GM21367 (cell line): ENCODE results near the gene TIGAR.

ENCODE experiments used
- ATAC-seq: cut with Tn5 transposase; IDR thresholded peaks from one replicate; pipeline ENCODE4 v1.9.1; 2021; ENCODE audit not compliant: unreplicated experiment

TIGAR gene

GRCh38 chr12:4282892-4283511 lies 38.0 kb upstream of the TIGAR start:
- no peak for ATAC-seq

- ATAC-seq = no peak
Observed at GRCh38 chr12:4283512-4284255, 37.3 kb upstream of the TIGAR start.

- no peak for ATAC-seq
Observed at GRCh38 chr12:4284306-4284705, 36.7 kb upstream of the TIGAR start.

GRCh38 chr12:4285070-4285469 lies 35.9 kb upstream of the TIGAR start:
- no peak for ATAC-seq

- ATAC-seq = no peak
Observed at GRCh38 chr12:4286228-4286627, 34.8 kb upstream of the TIGAR start.

GRCh38 chr12:4286771-4287317 lies 34.2 kb upstream of the TIGAR start:
- no peak for ATAC-seq

- ATAC-seq = no peak
Observed at GRCh38 chr12:4287325-4288211, 33.4 kb upstream of the TIGAR start.

- no peak for ATAC-seq
Observed at GRCh38 chr12:4288296-4289131, 32.5 kb upstream of the TIGAR start.

GRCh38 chr12:4289231-4289878 lies 31.7 kb upstream of the TIGAR start:
- no peak for ATAC-seq

- no peak for ATAC-seq
Observed at GRCh38 chr12:4289998-4290790, 30.8 kb upstream of the TIGAR start.

- ATAC-seq = no peak
Observed at GRCh38 chr12:4292341-4293073, 28.5 kb upstream of the TIGAR start.

- ATAC-seq = no peak
Observed at GRCh38 chr12:4293299-4293965, 27.6 kb upstream of the TIGAR start.

GRCh38 chr12:4293966-4294505 lies 27.0 kb upstream of the TIGAR start:
- no peak for ATAC-seq

GRCh38 chr12:4296751-4297150 lies 24.3 kb upstream of the TIGAR start:
- no peak for ATAC-seq

GRCh38 chr12:4297617-4298016 lies 23.4 kb upstream of the TIGAR start:
- ATAC-seq = no peak

- ATAC-seq = no peak
Observed at GRCh38 chr12:4300883-4301282, 20.1 kb upstream of the TIGAR start.

- ATAC-seq = no peak
Observed at GRCh38 chr12:4301932-4302501, 19.0 kb upstream of the TIGAR start.
